H1 (cell line): ENCODE measurements around the gene ANKS1B. TPM values are rescaled to one million over a fixed set of nuclear protein-coding genes. Genes with fewer than 3 reads are reported as not detected.

Experiments
- CTCF ChIA-PET: fragments of 300-600 bp; sonication (Branson Sonifier 250); formaldehyde crosslinking; loops from one replicate; lab custom pipeline; 2021; ENCODE audit not compliant: partially characterized antibody; lab: Charles Lee
- POLR2A ChIA-PET: fragments of 300-600 bp; sonication (Branson Sonifier 250); formaldehyde crosslinking; loops from one replicate; lab custom pipeline; 2021; ENCODE audit warnings: inconsistent platforms; ENCODE audit not compliant: partially characterized antibody; lab: Charles Lee
- DNase-seq, 2 experiments: peaks; one replicate each; pipeline versions ENCODE4 v3.0.0 to v3.0.0-alpha.2; 2010 to 2022; ENCODE audit warnings: low spot score in 2 of 2, low read depth in 1 of 2, mixed read lengths in 1 of 2
- FAIRE-seq: peaks from 2 replicates; lab custom pipeline; 2011; peaks lifted over from hg19 to GRCh38; lab: Jason Lieb, UNC
- H2AFZ ChIP-seq: 2 replicates; pipeline ENCODE4 v1.8.1; 2012; ENCODE audit warnings: low read length, inconsistent platforms
- H2AK5ac ChIP-seq: 2 replicates; pipeline ENCODE4 v1.6.1; 2013; ENCODE audit warnings: low read depth, low read length
- H2BK120ac ChIP-seq: replicated peaks from 2 replicates; pipeline ENCODE3; 2013; ENCODE audit warnings: low read depth, low read length, inconsistent platforms
- H2BK12ac ChIP-seq: 2 replicates; pipeline ENCODE4 v1.6.1; 2013; ENCODE audit warnings: low read depth, low read length
- H2BK15ac ChIP-seq: 2 replicates; pipeline ENCODE4 v1.6.1; 2013; ENCODE audit warnings: low read length
- H2BK20ac ChIP-seq: 2 replicates; pipeline ENCODE4 v1.6.1; 2013; ENCODE audit warnings: low read length
- H2BK5ac ChIP-seq: 2 replicates; pipeline ENCODE4 v1.6.1; 2013; ENCODE audit warnings: low read depth, low read length
- H3K14ac ChIP-seq: 2 replicates; pipeline ENCODE4 v1.6.1; 2013; ENCODE audit warnings: inconsistent platforms; ENCODE audit not compliant: insufficient read length
- H3K18ac ChIP-seq: 2 replicates; pipeline ENCODE4 v1.6.1; 2013; ENCODE audit warnings: low read length; ENCODE audit errors: extremely low read depth
- H3K23ac ChIP-seq: 2 replicates; pipeline ENCODE4 v1.6.1; 2013; ENCODE audit warnings: inconsistent platforms; ENCODE audit not compliant: insufficient read length
- H3K23me2 ChIP-seq: 2 replicates; pipeline ENCODE4 v1.6.1; 2013; ENCODE audit warnings: low read depth, low read length
- H3K27ac ChIP-seq: 2 replicates; pipeline ENCODE4 v1.6.1; 2011; ENCODE audit warnings: low read depth, low read length, inconsistent platforms
- H3K27me3 ChIP-seq, 4 experiments: replicated peaks in 1 of 4; 1 replicate in 1 of 4; 2 replicates in 3 of 4; pipeline versions ENCODE4 v1.6.1 to v1.8.1; 2011 to 2013; ENCODE audit warnings: low read length in 3 of 4, mild to moderate bottlenecking in 3 of 4, inconsistent platforms in 2 of 4, mixed read lengths in 2 of 4, moderate library complexity in 1 of 4; ENCODE audit not compliant: control insufficient read depth in 3 of 4, insufficient read depth in 3 of 4; ENCODE audit errors: extremely low read depth in 1 of 4
- H3K36me3 ChIP-seq, 4 experiments: 2 replicates each; pipeline versions ENCODE4 v1.6.1 to v1.8.1; 2011 to 2013; ENCODE audit warnings: mild to moderate bottlenecking in 4 of 4, low read length in 3 of 4, moderate library complexity in 2 of 4, control low read depth in 1 of 4, inconsistent platforms in 1 of 4; ENCODE audit not compliant: insufficient read depth in 4 of 4, control insufficient read depth in 2 of 4
- H3K4ac ChIP-seq: replicated peaks from 2 replicates; pipeline ENCODE3; 2013; ENCODE audit warnings: low read length, low read depth, mixed read lengths, inconsistent platforms; ENCODE audit not compliant: insufficient read length
- H3K4me1 ChIP-seq, 4 experiments: replicated peaks in 1 of 4; 1 replicate in 1 of 4; 2 replicates in 3 of 4; pipeline versions ENCODE4 v1.6.1 to v1.8.1; 2011 to 2013; ENCODE audit warnings: low read length in 3 of 4, inconsistent platforms in 2 of 4, mixed read lengths in 1 of 4; ENCODE audit not compliant: insufficient read depth in 4 of 4, control insufficient read depth in 3 of 4
- H3K4me2 ChIP-seq, 2 experiments: 2 replicates each; pipeline versions ENCODE4 v1.6.1 to v1.8.1; 2011 to 2013; ENCODE audit warnings: low read depth in 2 of 2, low read length in 2 of 2, control low read depth in 1 of 2, inconsistent platforms in 1 of 2, mild to moderate bottlenecking in 1 of 2; ENCODE audit not compliant: insufficient read depth in 1 of 2
- H3K4me3 ChIP-seq, 4 experiments: fragments of 200-600, 300-600 bp in 1 of 4; sonication (generic), shearing (Covaris generic), sonication (Bioruptor Twin) in 1 of 4; 2 replicates each; pipeline versions ENCODE4 v1.5.1 to v1.8.1; 2011 to 2016; ENCODE audit warnings: low read length in 4 of 4, low read depth in 3 of 4, control low read depth in 2 of 4, inconsistent platforms in 2 of 4, mild to moderate bottlenecking in 2 of 4, mixed read lengths in 1 of 4, moderate library complexity in 1 of 4; ENCODE audit not compliant: insufficient read depth in 2 of 4; ENCODE audit errors: extremely low read depth in 1 of 4
- H3K56ac ChIP-seq: replicated peaks from 2 replicates; pipeline ENCODE3; 2013; ENCODE audit warnings: low read depth, mild to moderate bottlenecking, mixed read lengths, low read length, inconsistent platforms; ENCODE audit not compliant: insufficient read length
- H3K79me1 ChIP-seq: 2 replicates; pipeline ENCODE4 v1.6.1; 2013; ENCODE audit warnings: low read depth, low read length, control low read depth
- H3K79me2 ChIP-seq, 2 experiments: 2 replicates each; pipeline versions ENCODE4 v1.6.1 to v1.8.1; 2012 to 2013; ENCODE audit warnings: low read length in 2 of 2, mild to moderate bottlenecking in 2 of 2, inconsistent platforms in 1 of 2; ENCODE audit not compliant: insufficient read depth in 2 of 2, control insufficient read depth in 1 of 2
- H3K9ac ChIP-seq, 4 experiments: replicated peaks in 1 of 4; 1 replicate in 1 of 4; 2 replicates in 3 of 4; pipeline versions ENCODE4 v1.6.1 to v1.8.1; 2011 to 2013; ENCODE audit warnings: low read depth in 3 of 4, low read length in 3 of 4, control low read depth in 2 of 4, mild to moderate bottlenecking in 2 of 4, moderate library complexity in 2 of 4, inconsistent platforms in 1 of 4; ENCODE audit errors: extremely low read depth in 1 of 4
- H3K9me3 ChIP-seq, 2 experiments: 2 replicates each; pipeline versions ENCODE4 v1.6.1 to v1.8.1; 2012 to 2013; ENCODE audit warnings: mild to moderate bottlenecking in 2 of 2, moderate library complexity in 2 of 2, control low read depth in 1 of 2, inconsistent platforms in 1 of 2, low read depth in 1 of 2, low read length in 1 of 2, mixed read lengths in 1 of 2; ENCODE audit not compliant: insufficient read depth in 2 of 2
- H4K20me1 ChIP-seq, 2 experiments: replicated peaks in 1 of 2; 2 replicates each; pipeline versions ENCODE3 to v1.8.1; 2011 to 2013; ENCODE audit warnings: inconsistent platforms in 2 of 2, low read length in 2 of 2, mild to moderate bottlenecking in 1 of 2; ENCODE audit not compliant: insufficient read depth in 2 of 2, control insufficient read depth in 1 of 2
- H4K5ac ChIP-seq: 2 replicates; pipeline ENCODE4 v1.6.1; 2013; ENCODE audit warnings: low read length, low read depth, mixed read lengths, inconsistent platforms; ENCODE audit not compliant: insufficient read length
- H4K8ac ChIP-seq: 2 replicates; pipeline ENCODE4 v1.8.0; 2013; ENCODE audit warnings: mild to moderate bottlenecking, moderate library complexity, low read length, inconsistent platforms; ENCODE audit not compliant: insufficient read depth; ENCODE audit errors: extremely low read depth
- H4K91ac ChIP-seq: replicated peaks from 2 replicates; pipeline ENCODE3; 2013; ENCODE audit warnings: low read length, mixed read lengths, inconsistent platforms; ENCODE audit not compliant: insufficient read length
- CBX5 ChIP-seq: fragments of 300-800, 300-1000 bp; sonication (generic); IDR thresholded peaks from 2 replicates; pipeline ENCODE4 v1.7.1; 2016; ENCODE audit warnings: antibody characterized with exemption, low read length, low read depth
- CBX8 ChIP-seq: fragments of 300-800, 300-1000 bp; sonication (generic); IDR thresholded peaks from 2 replicates; pipeline ENCODE4 v1.7.1; 2016; ENCODE audit warnings: low read depth, low read length, borderline replicate concordance
- KDM4A ChIP-seq: IDR thresholded peaks from one replicate; pipeline ENCODE4 v1.7.1; 2012; ENCODE audit warnings: low read depth, mild to moderate bottlenecking, moderate library complexity, low read length, inconsistent platforms; ENCODE audit not compliant: severe bottlenecking
- POLR2AphosphoS5 ChIP-seq: IDR thresholded peaks from 2 replicates; pipeline ENCODE4 v1.6.1; 2011; ENCODE audit warnings: low read depth, low read length
- WGBS, 2 experiments: shearing (Covaris generic) in 1 of 2; methylation state at CpG; one replicate each; pipeline versions ENCODE4 v1.1.6 to v1.1.7; 2013 to 2015; ENCODE audit warnings: low lambda C conversion rate in 2 of 2, mixed read lengths in 2 of 2, inconsistent platforms in 1 of 2, low coverage in 1 of 2, missing lambda C conversion rate in 1 of 2; ENCODE audit not compliant: insufficient replicate concordance in 2 of 2, insufficient coverage in 1 of 2, insufficient read length in 1 of 2; ENCODE audit errors: extremely low coverage in 1 of 2, missing lambda C conversion rate in 1 of 2; 5-methylcytosine and 5-hydroxymethylcytosine counted together
- polyA plus RNA-seq, 7 experiments: library from polyadenylated mRNA; depleted of rRNA in 3 of 7; stranded (reverse) in 5 of 7; unstranded in 2 of 7; fragments of >200 nt in 5 of 7; fragments of 200-250 nt in 2 of 7; gene quantifications; 1 replicate in 5 of 7; 2 replicates in 1 of 7; 4 replicates in 1 of 7; pipeline versions ENCODE4 v1.2.1 to v1.2.3, GENCODE V29; 2011 to 2013; ENCODE audit warnings: missing spikeins in 2 of 7, mixed read lengths in 2 of 7
- total RNA-seq: library from RNA; stranded (reverse); fragmentation: NEBNext Ultra II Directional; extraction: Animal tissue kit (Norgen Biotek cat#: 25700); gene quantifications from 2 replicates; pipeline ENCODE4 v1.2.1, GENCODE V29; 2021
- TF ChIP-seq, protein P1 (sequence below): IDR thresholded peaks from 2 replicates; pipeline ENCODE4 v1.6.1; 2012; ENCODE audit warnings: inconsistent platforms

ANKS1B gene
- total and polyA plus RNA-seq, 2 of the 8 experiments (the other 6 are each of a cell fraction or from before 2014, with no cell fraction given) = 2.7 to 6.1 TPM

GRCh38 chr12:99977550-99977949 is 7.2 kb downstream of the ANKS1B start:
- no peaks in the 10 kb centered on the region for H3K79me1 ChIP-seq
- H2BK20ac ChIP-seq = no peak overlapping the region
- H3K9me3 ChIP-seq = no peaks in the 10 kb centered on the region
- H3K9ac ChIP-seq = no peak overlapping the region
- no peak overlapping the region for H3K18ac ChIP-seq
- peaks cover 0 to 4% (median 0%) of the 10 kb centered on the region in 4 experiments; a peak in 1 of 7 replicates for H3K4me1 ChIP-seq
- no peak overlapping the region for H3K14ac ChIP-seq
- H4K91ac ChIP-seq = no peak overlapping the region
- H3K36me3 ChIP-seq = no peaks in the 10 kb centered on the region
- H4K8ac ChIP-seq = no peak overlapping the region
- TF ChIP-seq CBX8 (no peak), POLR2AphosphoS5 (no peak), KDM4A (no peak), CBX5 (no peak)
- TF ChIP-seq, protein P1, sequence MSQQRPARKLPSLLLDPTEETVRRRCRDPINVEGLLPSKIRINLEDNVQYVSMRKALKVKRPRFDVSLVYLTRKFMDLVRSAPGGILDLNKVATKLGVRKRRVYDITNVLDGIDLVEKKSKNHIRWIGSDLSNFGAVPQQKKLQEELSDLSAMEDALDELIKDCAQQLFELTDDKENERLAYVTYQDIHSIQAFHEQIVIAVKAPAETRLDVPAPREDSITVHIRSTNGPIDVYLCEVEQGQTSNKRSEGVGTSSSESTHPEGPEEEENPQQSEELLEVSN = no peak
- no peak overlapping the region for H2BK120ac ChIP-seq
- ChIA-PET CTCF (interaction anchor here (1.4 kb wide), 1 partner anchor 209 kb away, joined by 3 read pairs; no protein-coding TSS in a partner anchor), POLR2A (no interaction called here)
- H4K20me1 ChIP-seq = no peaks in the 10 kb centered on the region
- no peaks in the 10 kb centered on the region for H3K23me2 ChIP-seq
- DNase-seq (no peak), FAIRE-seq (no peak)
- H3K23ac ChIP-seq = no peak overlapping the region
- H4K5ac ChIP-seq = no peak overlapping the region
- 89% methylated on average over 4 of the region's 4 CpGs; no CpG with 5 or more reads in 1 of the 2 experiments for WGBS, 2 experiments
- no peak overlapping the region for H2BK12ac ChIP-seq
- H3K4me2 ChIP-seq = no peak overlapping the region
- H2BK5ac ChIP-seq = no peak overlapping the region
- no peaks in the 10 kb centered on the region for H3K79me2 ChIP-seq
- H2BK15ac ChIP-seq = no peak overlapping the region
- no peak overlapping the region for H3K4me3 ChIP-seq
- H3K4ac ChIP-seq = no peak overlapping the region
- no peak overlapping the region for H2AK5ac ChIP-seq
- no peak overlapping the region for H2AFZ ChIP-seq
- no peak overlapping the region for H3K27ac ChIP-seq
- no peaks in the 10 kb centered on the region for H3K27me3 ChIP-seq
- no peak overlapping the region for H3K56ac ChIP-seq
